Mesendoderm (in vitro differentiated cells): ENCODE measurements around the gene P3H3.
"Not testable (repeated sequence)": the region's sequence is repeated elsewhere in the genome, so short reads cannot be mapped to it uniquely, and the experiment has no call there.

Source experiments
- DNase-seq: peaks from one replicate; pipeline ENCODE4 v3.0.0; 2013
- H2AK5ac ChIP-seq: 2 replicates; pipeline ENCODE4 v1.6.1; 2013; ENCODE audit warnings: low read length, inconsistent platforms
- H2BK120ac ChIP-seq: 2 replicates; pipeline ENCODE4 v1.6.1; 2013; ENCODE audit warnings: low read depth, mild to moderate bottlenecking, low read length, moderate library complexity, mixed read lengths
- H2BK15ac ChIP-seq: replicated peaks from 2 replicates; pipeline ENCODE4 v1.6.1; 2013; ENCODE audit warnings: low read depth, mild to moderate bottlenecking, moderate library complexity
- H2BK5ac ChIP-seq: 2 replicates; pipeline ENCODE4 v1.6.1; 2013; ENCODE audit warnings: low read length, inconsistent platforms
- H3K18ac ChIP-seq: 2 replicates; pipeline ENCODE4 v1.6.1; 2013; ENCODE audit warnings: mild to moderate bottlenecking, low read length, mixed read lengths
- H3K23ac ChIP-seq: one replicate; pipeline ENCODE4 v1.6.1; 2013; ENCODE audit warnings: low read length
- H3K27ac ChIP-seq: 2 replicates; pipeline ENCODE4 v1.5.1; 2013; ENCODE audit warnings: low read depth, mild to moderate bottlenecking, inconsistent platforms, low read length, moderate library complexity
- H3K27me3 ChIP-seq: 2 replicates; pipeline ENCODE4 v1.6.1; 2013; ENCODE audit warnings: low read length, control low read depth, mild to moderate bottlenecking, inconsistent platforms; ENCODE audit not compliant: insufficient read depth, poor library complexity
- H3K36me3 ChIP-seq: 2 replicates; pipeline ENCODE4 v1.6.1; 2013; ENCODE audit warnings: low read length, inconsistent platforms; ENCODE audit not compliant: control insufficient read depth, insufficient read depth
- H3K4ac ChIP-seq: one replicate; pipeline ENCODE4 v1.6.1; 2013; ENCODE audit warnings: low read depth, mild to moderate bottlenecking, low read length, moderate library complexity
- H3K4me1 ChIP-seq: 2 replicates; pipeline ENCODE4 v1.6.1; 2013; ENCODE audit warnings: low read depth, low read length, inconsistent platforms; ENCODE audit not compliant: control insufficient read depth
- H3K4me2 ChIP-seq: 2 replicates; pipeline ENCODE4 v1.6.1; 2013; ENCODE audit warnings: low read length
- H3K4me3 ChIP-seq: 2 replicates; pipeline ENCODE4 v1.5.1; 2013; ENCODE audit warnings: mild to moderate bottlenecking, low read length
- H3K56ac ChIP-seq: one replicate; pipeline ENCODE4 v1.6.1; 2013; ENCODE audit warnings: low read length
- H3K79me1 ChIP-seq: 2 replicates; pipeline ENCODE4 v1.6.1; 2013; ENCODE audit warnings: low read length, inconsistent platforms
- H3K79me2 ChIP-seq: 2 replicates; pipeline ENCODE4 v1.6.1; 2013; ENCODE audit warnings: mild to moderate bottlenecking, low read length; ENCODE audit not compliant: control insufficient read depth, insufficient read depth
- H3K9ac ChIP-seq: 2 replicates; pipeline ENCODE4 v1.6.1; 2013; ENCODE audit warnings: low read length, inconsistent platforms
- H4K5ac ChIP-seq: one replicate; pipeline ENCODE4 v1.6.1; 2013; ENCODE audit warnings: low read length
- H4K8ac ChIP-seq: one replicate; pipeline ENCODE4 v1.6.1; 2013; ENCODE audit warnings: low read depth, mild to moderate bottlenecking, control low read depth, low read length, moderate library complexity
- WGBS: extraction: QIAGEN DNeasy Blood & Tissue Kit; methylation state at CpG from one replicate; pipeline ENCODE4 v1.1.7; 2013; ENCODE audit warnings: low lambda C conversion rate, missing lambda C conversion rate; ENCODE audit not compliant: insufficient coverage; ENCODE audit errors: extremely low coverage; 5-methylcytosine and 5-hydroxymethylcytosine counted together

Gene P3H3

GRCh38 chr12:6869049-6870021 lies 41.1 kb downstream of the P3H3 start:
- no peak overlapping the region for H2BK15ac ChIP-seq
- no CpG with 5 or more reads among the region's 12 CpGs for WGBS
- no peak overlapping the region for H2BK120ac ChIP-seq
- peaks cover 19% of the 10 kb centered on the region for H3K79me2 ChIP-seq
- H2AK5ac ChIP-seq: no peak overlapping the region
- H3K9ac ChIP-seq: peak overlapping the region; percentile 100
- H3K36me3 ChIP-seq: peaks cover 6% of the 10 kb centered on the region
- H2BK5ac ChIP-seq: no peak overlapping the region
- H3K4me1 ChIP-seq: peaks cover 5% of the 10 kb centered on the region
- peaks cover 15% of the 10 kb centered on the region for H3K79me1 ChIP-seq
- H3K23ac ChIP-seq: no peak overlapping the region
- H3K56ac ChIP-seq: peak overlapping the region; percentile 97
- no peak overlapping the region for H3K27ac ChIP-seq
- no peak overlapping the region for H3K4ac ChIP-seq
- H4K8ac ChIP-seq: no peak overlapping the region
- H4K5ac ChIP-seq: no peak overlapping the region
- peak overlapping the region; percentile 93 for H3K4me3 ChIP-seq
- H3K18ac ChIP-seq: no peak overlapping the region
- no peaks in the 10 kb centered on the region for H3K27me3 ChIP-seq
- peak overlapping the region; percentile 99 for H3K4me2 ChIP-seq
- peak; percentile 97 for DNase-seq

GRCh38 chr12:6870304-6870703 lies 42.1 kb downstream of the P3H3 start:
- not testable (repeated sequence) for H3K4me2 ChIP-seq, H2BK120ac ChIP-seq, H3K18ac ChIP-seq, H3K23ac ChIP-seq, H3K27me3 ChIP-seq, H3K27ac ChIP-seq, H4K8ac ChIP-seq, H3K4me1 ChIP-seq, H4K5ac ChIP-seq, H3K36me3 ChIP-seq, H3K9ac ChIP-seq, H2AK5ac ChIP-seq, H2BK15ac ChIP-seq, H3K56ac ChIP-seq, DNase-seq, H3K4me3 ChIP-seq, H2BK5ac ChIP-seq, H3K4ac ChIP-seq
- peaks cover 16% of the 10 kb centered on the region for H3K79me1 ChIP-seq
- WGBS: no CpG with 5 or more reads among the region's 4 CpGs
- H3K79me2 ChIP-seq: peaks cover 19% of the 10 kb centered on the region

GRCh38 chr12:6871052-6871957 lies 43.1 kb downstream of the P3H3 start:
- peak; percentile 53 for DNase-seq
- Histone ChIP-seq H3K4me2 (peak overlapping the region; percentile 55), H3K4me1 (peaks cover 5% of the 10 kb centered on the region), H4K5ac (no peak overlapping the region), H3K27ac (no peak overlapping the region), H2BK5ac (peak overlapping the region; percentile 43), H4K8ac (no peak overlapping the region), H3K4ac (no peak overlapping the region), H2BK15ac (no peak overlapping the region), H3K36me3 (peaks cover 6% of the 10 kb centered on the region), H3K56ac (peak overlapping the region; percentile 94), H3K9ac (peak overlapping the region; percentile 98), H3K27me3 (no peaks in the 10 kb centered on the region), H2BK120ac (no peak overlapping the region), H3K79me1 (peaks cover 16% of the 10 kb centered on the region), H3K4me3 (peak overlapping the region; percentile 72), H3K23ac (no peak overlapping the region), H2AK5ac (no peak overlapping the region), H3K18ac (no peak overlapping the region), H3K79me2 (peaks cover 19% of the 10 kb centered on the region)
- no CpG with 5 or more reads among the region's 12 CpGs for WGBS

GRCh38 chr12:6872073-6873048 lies 44.2 kb downstream of the P3H3 start:
- peaks cover 1% of the 10 kb centered on the region for H3K4me1 ChIP-seq
- H3K79me2 ChIP-seq: peaks cover 19% of the 10 kb centered on the region
- peak overlapping the region; percentile 69 for H2BK5ac ChIP-seq
- no peak overlapping the region for H2BK15ac ChIP-seq
- no peak overlapping the region for H2BK120ac ChIP-seq
- peaks cover 16% of the 10 kb centered on the region for H3K79me1 ChIP-seq
- peak overlapping the region; percentile 98 for H3K9ac ChIP-seq
- H3K56ac ChIP-seq: peak overlapping the region; percentile 94
- peak; percentile 86 for DNase-seq
- peak overlapping the region; percentile 82 for H3K4me3 ChIP-seq
- H2AK5ac ChIP-seq: no peak overlapping the region
- peak overlapping the region; percentile 69 for H3K23ac ChIP-seq
- peak overlapping the region; percentile 81 for H3K4me2 ChIP-seq
- H3K36me3 ChIP-seq: peaks cover 6% of the 10 kb centered on the region
- peak overlapping the region; percentile 75 for H3K4ac ChIP-seq
- peak overlapping the region; percentile 66 for H3K27ac ChIP-seq
- no peak overlapping the region for H4K8ac ChIP-seq
- H3K18ac ChIP-seq: peak overlapping the region; percentile 70
- H3K27me3 ChIP-seq: no peaks in the 10 kb centered on the region
- H4K5ac ChIP-seq: no peak overlapping the region
- no CpG with 5 or more reads among the region's 40 CpGs for WGBS
